MCF 10A (cell line): ENCODE measurements around the gene C6orf163. TPM values are rescaled to one million over a fixed set of nuclear protein-coding genes. Genes with fewer than 3 reads are reported as not detected.

Experiments used
- BruUV-seq: library from RNA; stranded (reverse); fragments of 400-500 nt; replicated peaks from 2 replicates; lab custom pipeline; 2021; lab: Mats Ljungman, UMichigan
- CTCF ChIA-PET: fragments of 300-600 bp; sonication (Branson Sonifier 250); formaldehyde crosslinking; extraction: SDS; loops from one replicate; lab custom pipeline; 2021; ENCODE audit warnings: antibody characterized with exemption, inconsistent platforms; lab: Yijun Ruan, JAX
- POLR2A ChIA-PET: fragments of 300-600, 350-650 bp; sonication (Branson Sonifier 250); formaldehyde crosslinking; extraction: SDS; loops from one replicate; lab custom pipeline; 2020; ENCODE audit warnings: antibody characterized with exemption, inconsistent platforms; lab: Yijun Ruan, JAX
- DNase-seq: peaks from one replicate; pipeline ENCODE4 v3.0.0-alpha.2; 2018; ENCODE audit not compliant: unreplicated experiment
- H3K27ac Mint-ChIP-seq: one replicate; pipeline ENCODE4 v1.8.0; 2022; ENCODE audit warnings: mild to moderate bottlenecking, low read depth, mixed read lengths; ENCODE audit not compliant: unreplicated experiment
- H3K27me3 Mint-ChIP-seq: one replicate; pipeline ENCODE4 v1.8.0; 2022; ENCODE audit warnings: mixed read lengths; ENCODE audit not compliant: insufficient read depth, unreplicated experiment
- H3K36me3 Mint-ChIP-seq: one replicate; pipeline ENCODE4 v1.8.0; 2022; ENCODE audit warnings: mild to moderate bottlenecking, moderate library complexity, mixed read lengths; ENCODE audit not compliant: insufficient read depth, unreplicated experiment
- H3K4me1 Mint-ChIP-seq: one replicate; pipeline ENCODE4 v1.8.0; 2022; ENCODE audit warnings: mixed read lengths; ENCODE audit not compliant: insufficient read depth, unreplicated experiment
- H3K4me3 Mint-ChIP-seq: one replicate; pipeline ENCODE4 v1.8.0; 2022; ENCODE audit warnings: mild to moderate bottlenecking, moderate library complexity, mixed read lengths; ENCODE audit not compliant: unreplicated experiment
- H3K9me3 Mint-ChIP-seq: one replicate; pipeline ENCODE4 v1.8.0; 2022; ENCODE audit warnings: mixed read lengths; ENCODE audit not compliant: unreplicated experiment
- CTCF ChIP-seq: fragments of 200-600 bp; IDR thresholded peaks from one replicate; pipeline ENCODE4 v1.8.0; 2022; ENCODE audit warnings: antibody characterized with exemption, mild to moderate bottlenecking; ENCODE audit not compliant: unreplicated experiment
- intact Hi-C: fragments of 100-400 bp; cut with micrococcal nuclease; formaldehyde crosslinking; loops from 2 replicates; pipeline ENCODE4 v1.14.1; 2022
- total RNA-seq: library from RNA; stranded (reverse); gene quantifications from 2 replicates; pipeline ENCODE4 v1.2.3, GENCODE V29; 2022

C6orf163 gene
- total RNA-seq, 1 experiment from 2014 or later = 1.0 TPM

GRCh38 chr6:87336367-87336766, 8.2 kb upstream of the C6orf163 start:
- CTCF ChIA-PET = interaction anchor here (0.6 to 1.2 kb wide), 3 partner anchors 9 to 15 kb away, joined by 3 to 6 read pairs (median 3); no protein-coding TSS in a partner anchor
- BruUV-seq = no TSS peak
- DNase-seq = no peak
- Mint-ChIP-seq H3K27me3 (no peaks in the 10 kb centered on the region), H3K36me3 (peaks cover 6% of the 10 kb centered on the region), H3K4me3 (no peak overlapping the region), H3K9me3 (no peaks in the 10 kb centered on the region), H3K27ac (no peak overlapping the region), H3K4me1 (peaks cover 8% of the 10 kb centered on the region)
- POLR2A ChIA-PET = no interaction called here
- intact Hi-C loops = no loop called here
- no peak for TF ChIP-seq CTCF

DNA sequence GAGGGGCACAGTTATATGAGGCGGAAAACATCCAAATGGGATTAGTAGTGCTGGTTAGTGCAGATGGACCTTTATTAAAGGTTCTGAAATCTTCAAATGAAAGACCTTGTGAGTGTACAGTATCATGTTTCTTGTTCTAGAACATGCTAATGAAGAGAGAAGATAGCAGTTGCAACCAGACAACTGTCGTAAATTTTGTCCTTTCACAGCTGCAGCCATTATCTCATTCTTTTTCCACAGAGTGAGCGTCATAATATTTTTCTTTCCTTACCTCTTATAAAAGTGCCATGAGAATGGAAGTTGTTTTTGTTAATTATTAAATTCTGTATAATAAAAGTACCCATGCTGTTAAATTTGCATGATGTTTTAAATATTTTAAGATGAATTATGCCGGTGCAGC, 4.4 kb upstream of the C6orf163 start:
- BruUV-seq = no TSS peak
- H3K27me3 Mint-ChIP-seq = no peaks in the 10 kb centered on the region
- no peak for DNase-seq
- CTCF ChIA-PET = interaction anchor here (0.6 to 1.8 kb wide), 3 partner anchors 12 to 53 kb away, joined by 3 to 7 read pairs (median 4); no protein-coding TSS in a partner anchor
- no peak overlapping the region for H3K4me3 Mint-ChIP-seq
- no peaks in the 10 kb centered on the region for H3K9me3 Mint-ChIP-seq
- no peak for TF ChIP-seq CTCF
- no peak overlapping the region for H3K27ac Mint-ChIP-seq
- POLR2A ChIA-PET = no interaction called here
- no peaks in the 10 kb centered on the region for H3K4me1 Mint-ChIP-seq
- intact Hi-C loops = no loop called here
- H3K36me3 Mint-ChIP-seq = peaks cover 6% of the 10 kb centered on the region

GRCh38 chr6:87341158-87341557, 3.5 kb upstream of the C6orf163 start:
- CTCF ChIA-PET = no interaction called here
- no peaks in the 10 kb centered on the region for H3K4me1 Mint-ChIP-seq
- H3K4me3 Mint-ChIP-seq = no peak overlapping the region
- intact Hi-C loops = no loop called here
- H3K27me3 Mint-ChIP-seq = no peaks in the 10 kb centered on the region
- TF ChIP-seq CTCF = no peak
- POLR2A ChIA-PET = no interaction called here
- BruUV-seq = no TSS peak
- H3K36me3 Mint-ChIP-seq = peaks cover 3% of the 10 kb centered on the region
- no peak overlapping the region for H3K27ac Mint-ChIP-seq
- no peaks in the 10 kb centered on the region for H3K9me3 Mint-ChIP-seq
- DNase-seq = no peak

- no peak overlapping the region for H3K27ac Mint-ChIP-seq
- intact Hi-C loops = no loop called here
Measured at GRCh38 chr6:87341899-87342298, 2.7 kb upstream of the C6orf163 start.

More at GRCh38 chr6:87341899-87342298, 2.7 kb upstream of the C6orf163 start:
- TF ChIP-seq CTCF = no peak
- ChIA-PET POLR2A (no interaction called here), CTCF (interaction anchor here (0.6 kb wide), 1 partner anchor 220 kb away, joined by 3 read pairs; no protein-coding TSS in a partner anchor)
- Mint-ChIP-seq H3K4me3 (no peak overlapping the region), H3K4me1 (no peaks in the 10 kb centered on the region), H3K36me3 (no peaks in the 10 kb centered on the region), H3K9me3 (no peaks in the 10 kb centered on the region), H3K27me3 (no peaks in the 10 kb centered on the region)
- BruUV-seq = no TSS peak
- no peak for DNase-seq
